Endodermal cell (in vitro differentiated cells): ENCODE results near the gene ZIC5. TPM values are rescaled to one million over a fixed set of nuclear protein-coding genes. Genes with fewer than 3 reads are reported as not detected.

Experiments used
- DNase-seq: peaks from one replicate; pipeline ENCODE4 v3.0.0-alpha.2; 2017
- H3K27ac ChIP-seq: 2 replicates; pipeline ENCODE4 v1.5.1; 2013; ENCODE audit warnings: mild to moderate bottlenecking, low read depth, low read length, moderate library complexity
- H3K27me3 ChIP-seq: 2 replicates; pipeline ENCODE4 v1.6.1; 2013; ENCODE audit warnings: mild to moderate bottlenecking, low read length, moderate library complexity; ENCODE audit not compliant: insufficient read depth, control insufficient read depth, poor library complexity, severe bottlenecking
- H3K36me3 ChIP-seq: 2 replicates; pipeline ENCODE4 v1.7.0; 2013; ENCODE audit warnings: mild to moderate bottlenecking, low read length, moderate library complexity; ENCODE audit not compliant: control insufficient read depth, insufficient read depth
- H3K4me1 ChIP-seq: one replicate; pipeline ENCODE4 v1.7.0; 2013; ENCODE audit warnings: low read length; ENCODE audit not compliant: control insufficient read depth, insufficient read depth
- H3K4me3 ChIP-seq: 2 replicates; pipeline ENCODE4 v1.5.1; 2013; ENCODE audit warnings: mild to moderate bottlenecking, low read length, moderate library complexity
- H3K9ac ChIP-seq: 2 replicates; pipeline ENCODE4 v1.6.1; 2013; ENCODE audit warnings: mild to moderate bottlenecking, low read length, moderate library complexity; ENCODE audit not compliant: poor library complexity, severe bottlenecking; ENCODE audit errors: extremely low read depth
- H3K9me3 ChIP-seq: 2 replicates; pipeline ENCODE4 v1.6.1; 2013; ENCODE audit warnings: mild to moderate bottlenecking, low read length, moderate library complexity; ENCODE audit not compliant: control insufficient read depth
- H3K27ac Mint-ChIP-seq: 2 replicates; pipeline ENCODE4 v1.8.0; 2020; ENCODE audit warnings: mixed read lengths
- H3K27me3 Mint-ChIP-seq: 2 replicates; pipeline ENCODE4 v1.8.0; 2021; ENCODE audit warnings: mild to moderate bottlenecking, mixed read lengths; ENCODE audit not compliant: insufficient read depth
- H3K36me3 Mint-ChIP-seq: 2 replicates; pipeline ENCODE4 v1.8.0; 2020; ENCODE audit warnings: low read depth, mixed read lengths
- H3K4me1 Mint-ChIP-seq: 2 replicates; pipeline ENCODE4 v1.8.0; 2020; ENCODE audit warnings: mixed read lengths
- H3K4me3 Mint-ChIP-seq: 2 replicates; pipeline ENCODE4 v1.8.0; 2020; ENCODE audit warnings: mild to moderate bottlenecking, moderate library complexity, mixed read lengths
- H3K9me3 Mint-ChIP-seq: 2 replicates; pipeline ENCODE4 v1.8.0; 2020; ENCODE audit warnings: mild to moderate bottlenecking, mixed read lengths
- WGBS, 2 experiments: methylation state at CpG; one replicate each; pipeline versions ENCODE4 v1.1.5 to v1.1.7; 2013; ENCODE audit warnings: missing lambda C conversion rate in 2 of 2, mixed read lengths in 1 of 2; ENCODE audit not compliant: insufficient coverage in 1 of 2, insufficient read length in 1 of 2; 5-methylcytosine and 5-hydroxymethylcytosine counted together
- total RNA-seq, 2 donors: library from RNA; stranded (reverse); fragmentation: NEBNext Ultra II Directional in 1 of 2; extraction: Animal tissue kit (Norgen Biotek cat#: 25700) in 1 of 2; gene quantifications; 2 replicates in 1 of 2; 3 replicates in 1 of 2; pipeline ENCODE4 v1.2.1, GENCODE V29; 2021
- TF ChIP-seq, protein P1 (sequence below): fragments of 200-600 bp; sonication (generic); conservative IDR thresholded peaks from 2 replicates; pipeline ENCODE4 v1.5.0; 2021; ENCODE audit warnings: antibody characterized with exemption, mild to moderate bottlenecking

Gene ZIC5
- total RNA-seq, 2 donors from 2014 or later = 11.0 to 13.7 TPM

DNA sequence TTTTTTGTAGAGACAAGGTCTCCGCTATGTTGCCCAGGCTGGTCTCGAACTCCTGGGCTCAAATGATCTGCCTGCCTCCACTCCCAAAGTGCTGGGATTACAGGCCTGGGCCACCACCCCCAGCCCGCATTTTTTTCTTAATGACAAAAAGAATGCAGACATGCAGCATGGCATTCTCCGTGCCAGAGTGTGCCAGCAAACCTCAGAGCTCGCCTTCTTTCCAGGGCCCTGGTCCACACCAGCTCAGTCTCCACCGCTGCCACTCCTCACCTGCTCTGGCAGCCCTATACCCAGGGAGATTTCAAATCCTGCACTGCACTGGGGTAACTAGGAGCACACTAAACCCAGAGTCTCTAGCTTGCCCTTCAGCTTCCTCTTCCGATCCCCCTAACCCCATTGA, 41.7 kb downstream of the ZIC5 start:
- H3K27ac ChIP-seq = no peak overlapping the region
- no peak overlapping the region for H3K27ac Mint-ChIP-seq
- no peak overlapping the region for H3K4me3 Mint-ChIP-seq

DNA sequence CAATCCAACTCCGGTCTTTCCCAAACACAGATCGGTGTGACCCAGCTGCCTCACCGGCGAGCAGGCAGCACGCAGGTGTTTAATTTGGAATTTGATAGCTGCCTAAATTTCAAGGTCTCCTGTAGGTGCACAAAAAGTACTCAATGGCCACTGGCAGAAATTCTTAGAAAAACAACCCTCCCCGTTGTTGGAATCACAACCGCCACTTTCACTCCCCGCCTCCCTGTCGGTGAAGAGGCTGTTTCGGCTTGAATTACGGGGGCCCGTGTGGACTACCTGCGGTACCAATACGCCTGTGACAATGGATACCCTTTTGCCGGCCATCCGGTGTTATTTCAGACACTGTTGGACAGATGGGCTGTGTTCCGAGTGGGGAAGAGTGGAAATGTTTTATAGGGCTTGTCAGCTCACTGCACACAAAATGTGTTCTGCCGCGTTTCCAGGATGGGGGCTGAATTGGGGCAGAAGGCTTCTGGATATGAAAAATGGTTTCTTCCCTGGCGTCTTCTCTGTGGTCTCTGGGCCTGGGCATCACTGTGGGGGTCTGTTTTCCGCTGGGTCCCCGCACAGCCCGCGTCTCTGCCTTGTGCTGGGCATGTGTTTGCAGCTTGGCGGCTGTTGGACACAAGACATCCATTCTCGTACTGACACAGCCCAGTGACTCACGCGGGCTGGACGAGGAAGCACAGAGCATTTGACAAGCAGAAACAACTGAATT, 45.4 kb downstream of the ZIC5 start:
- TF ChIP-seq, protein P1, sequence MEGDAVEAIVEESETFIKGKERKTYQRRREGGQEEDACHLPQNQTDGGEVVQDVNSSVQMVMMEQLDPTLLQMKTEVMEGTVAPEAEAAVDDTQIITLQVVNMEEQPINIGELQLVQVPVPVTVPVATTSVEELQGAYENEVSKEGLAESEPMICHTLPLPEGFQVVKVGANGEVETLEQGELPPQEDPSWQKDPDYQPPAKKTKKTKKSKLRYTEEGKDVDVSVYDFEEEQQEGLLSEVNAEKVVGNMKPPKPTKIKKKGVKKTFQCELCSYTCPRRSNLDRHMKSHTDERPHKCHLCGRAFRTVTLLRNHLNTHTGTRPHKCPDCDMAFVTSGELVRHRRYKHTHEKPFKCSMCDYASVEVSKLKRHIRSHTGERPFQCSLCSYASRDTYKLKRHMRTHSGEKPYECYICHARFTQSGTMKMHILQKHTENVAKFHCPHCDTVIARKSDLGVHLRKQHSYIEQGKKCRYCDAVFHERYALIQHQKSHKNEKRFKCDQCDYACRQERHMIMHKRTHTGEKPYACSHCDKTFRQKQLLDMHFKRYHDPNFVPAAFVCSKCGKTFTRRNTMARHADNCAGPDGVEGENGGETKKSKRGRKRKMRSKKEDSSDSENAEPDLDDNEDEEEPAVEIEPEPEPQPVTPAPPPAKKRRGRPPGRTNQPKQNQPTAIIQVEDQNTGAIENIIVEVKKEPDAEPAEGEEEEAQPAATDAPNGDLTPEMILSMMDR = no peak
- no peaks in the 10 kb centered on the region for H3K4me1 ChIP-seq
- WGBS, 2 experiments = 89 to 91% methylated on average over 21 to 29 of the region's 29 CpGs
- H3K27me3 ChIP-seq = no peaks in the 10 kb centered on the region
- Mint-ChIP-seq H3K27ac (no peak overlapping the region), H3K4me3 (no peak overlapping the region), H3K9me3 (no peaks in the 10 kb centered on the region), H3K36me3 (no peaks in the 10 kb centered on the region), H3K27me3 (peaks cover 5% of the 10 kb centered on the region), H3K4me1 (no peaks in the 10 kb centered on the region)
- H3K9me3 ChIP-seq = no peaks in the 10 kb centered on the region
- no peak overlapping the region for H3K27ac ChIP-seq
- H3K36me3 ChIP-seq = no peaks in the 10 kb centered on the region
- no peak for DNase-seq
- no peak overlapping the region for H3K9ac ChIP-seq
- no peak overlapping the region for H3K4me3 ChIP-seq

More for the DNA sequence above, 41.7 kb downstream of the ZIC5 start:
- 80 to 82% methylated on average over 5 to 7 of the region's 7 CpGs for WGBS, 2 experiments
- TF ChIP-seq, protein P1 = no peak
- Mint-ChIP-seq H3K4me1 (no peaks in the 10 kb centered on the region), H3K36me3 (no peaks in the 10 kb centered on the region), H3K9me3 (no peaks in the 10 kb centered on the region), H3K27me3 (no peaks in the 10 kb centered on the region)
- H3K9me3 ChIP-seq = no peaks in the 10 kb centered on the region
- no peaks in the 10 kb centered on the region for H3K36me3 ChIP-seq
- no peak overlapping the region for H3K4me3 ChIP-seq
- H3K4me1 ChIP-seq = no peaks in the 10 kb centered on the region
- no peaks in the 10 kb centered on the region for H3K27me3 ChIP-seq
- H3K9ac ChIP-seq = no peak overlapping the region
- no peak for DNase-seq

DNA sequence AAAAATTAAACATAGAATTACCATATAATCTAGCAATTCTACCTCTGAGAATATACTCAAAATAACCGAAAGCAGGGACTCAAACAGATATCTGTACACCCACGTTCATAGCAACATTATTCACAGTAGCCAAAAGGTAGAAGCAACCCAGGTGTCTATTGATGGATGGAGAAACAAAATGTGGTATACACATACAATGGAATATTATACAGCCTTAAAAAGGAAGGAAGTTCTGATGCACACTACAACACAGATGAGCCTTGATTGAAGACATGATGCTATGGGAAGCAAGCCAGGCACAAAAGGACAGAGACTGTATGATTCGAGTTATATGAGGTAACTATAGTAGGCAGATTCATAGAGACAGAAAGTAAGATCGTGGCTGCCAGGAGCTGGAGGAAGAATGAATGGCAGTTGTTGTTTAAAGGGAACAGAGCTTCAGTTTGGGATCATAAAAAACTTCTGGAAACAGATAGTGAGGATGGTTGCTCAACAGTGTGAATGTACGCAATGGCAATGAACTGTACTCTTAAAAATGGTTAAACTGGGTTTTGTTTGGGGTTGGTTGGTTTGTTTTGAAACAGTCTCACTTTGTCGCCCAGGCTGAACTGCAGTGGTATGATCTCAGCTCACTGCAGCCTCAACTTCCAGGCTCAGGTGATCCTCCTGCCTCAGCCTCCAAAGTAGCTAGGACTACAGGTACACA, 47.5 kb downstream of the ZIC5 start:
- Histone ChIP-seq H3K9ac (no peak overlapping the region), H3K27ac (no peak overlapping the region), H3K9me3 (no peaks in the 10 kb centered on the region), H3K36me3 (no peaks in the 10 kb centered on the region), H3K4me3 (no peak overlapping the region), H3K27me3 (no peaks in the 10 kb centered on the region), H3K4me1 (no peaks in the 10 kb centered on the region)
- TF ChIP-seq, protein P1 = no peak
- WGBS, 2 experiments = 91 to 95% methylated on average over 3 to 4 of the region's 6 CpGs
- H3K27me3 Mint-ChIP-seq = peaks cover 5% of the 10 kb centered on the region
- H3K4me1 Mint-ChIP-seq = no peaks in the 10 kb centered on the region
- no peak for DNase-seq
- no peaks in the 10 kb centered on the region for H3K36me3 Mint-ChIP-seq
- H3K4me3 Mint-ChIP-seq = no peak overlapping the region
- no peak overlapping the region for H3K27ac Mint-ChIP-seq
- peaks cover 2% of the 10 kb centered on the region for H3K9me3 Mint-ChIP-seq
